Measurements from ENCODE around the gene CTSS.
"Not testable (repeated sequence)": the region's sequence is repeated elsewhere in the genome, so short reads cannot be mapped to it uniquely, and the experiment has no call there.

CTSS gene

GRCh38 chr1:150765296-150765976 is at the start of gene CTSS:
CTSS (minus strand) TSS chr1:150765778; CDS start chr1:150764763, 1,015 bp downstream.
- DNase-seq: peak; percentile 14

- DNase-seq: peak; percentile 62
Observed at GRCh38 chr1:150813028-150813707, 47.6 kb upstream of the CTSS start.

GRCh38 chr1:150810958-150811659 is 45.5 kb upstream of the CTSS start:
- no peak for DNase-seq

- DNase-seq: peak; percentile 69
Observed at GRCh38 chr1:150809651-150810050, 44.1 kb upstream of the CTSS start.

GRCh38 chr1:150808846-150809245 is 43.3 kb upstream of the CTSS start:
- no peak for DNase-seq

GRCh38 chr1:150808121-150808520 is 42.5 kb upstream of the CTSS start, which contains the start of gene CTSK:
CTSK (minus strand) TSS chr1:150808260; CDS start chr1:150806805, 1,455 bp downstream.
- DNase-seq: peak; percentile 34

GRCh38 chr1:150807249-150808023 is 41.9 kb upstream of the CTSS start:
- peak; percentile 13 for DNase-seq

GRCh38 chr1:150805899-150806298 is 40.3 kb upstream of the CTSS start:
- no peak for DNase-seq

GRCh38 chr1:150804671-150805070 is 39.1 kb upstream of the CTSS start:
- no peak for DNase-seq

GRCh38 chr1:150799089-150799488 is 33.5 kb upstream of the CTSS start:
- no peak for DNase-seq

- no peak for DNase-seq
Observed at GRCh38 chr1:150798525-150798924, 32.9 kb upstream of the CTSS start.

GRCh38 chr1:150796374-150796773 is 30.8 kb upstream of the CTSS start:
- no peak for DNase-seq

- DNase-seq: not testable (repeated sequence)
Observed at GRCh38 chr1:150793778-150794177, 28.2 kb upstream of the CTSS start.

- DNase-seq: no peak
Observed at GRCh38 chr1:150793221-150793620, 27.6 kb upstream of the CTSS start.

- DNase-seq: no peak
Observed at GRCh38 chr1:150791585-150791984, 26.0 kb upstream of the CTSS start.

GRCh38 chr1:150789396-150789795 is 23.8 kb upstream of the CTSS start:
- no peak for DNase-seq

GRCh38 chr1:150788946-150789345 is 23.4 kb upstream of the CTSS start:
- no peak for DNase-seq

- DNase-seq: no peak
Observed at GRCh38 chr1:150787455-150787854, 21.9 kb upstream of the CTSS start.

- DNase-seq: no peak
Observed at GRCh38 chr1:150780510-150780909, 14.9 kb upstream of the CTSS start.

- DNase-seq: no peak
Observed at GRCh38 chr1:150778409-150778808, 12.8 kb upstream of the CTSS start.

GRCh38 chr1:150777544-150777943 is 12.0 kb upstream of the CTSS start:
- DNase-seq: no peak

- DNase-seq: not testable (repeated sequence)
Observed at GRCh38 chr1:150775931-150776505, 10.4 kb upstream of the CTSS start.

- no peak for DNase-seq
Observed at GRCh38 chr1:150775276-150775675, 9.7 kb upstream of the CTSS start.
